GM12801 (cell line): ENCODE measurements around the gene ERO1B.

ENCODE experiments used
- TF ChIP-seq, protein P1 (sequence below): IDR thresholded peaks from one replicate; pipeline ENCODE4 v1.5.1; 2011; ENCODE audit warnings: control low read depth; ENCODE audit not compliant: insufficient read length; ENCODE audit errors: extremely low read depth

ERO1B gene

DNA sequence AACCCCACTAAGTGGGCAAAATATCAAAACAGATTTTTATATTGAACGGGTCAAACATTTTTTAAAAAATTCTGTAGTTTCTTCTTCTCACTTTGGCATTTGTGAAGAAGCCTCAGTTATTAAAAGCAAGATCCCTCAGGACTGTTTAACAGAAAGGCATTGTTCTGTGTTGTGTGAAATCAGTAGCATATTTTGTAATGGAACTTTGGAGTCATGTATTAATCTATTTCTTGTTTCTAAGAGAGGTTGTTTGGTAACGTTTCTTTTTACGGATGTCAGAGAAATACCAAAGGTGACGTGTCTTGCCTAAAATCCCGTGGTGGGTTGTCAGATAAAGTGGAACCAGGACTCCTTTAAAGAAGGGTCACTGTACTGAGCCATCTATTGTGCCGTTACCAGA, 115.7 kb downstream of the ERO1B start:
- TF ChIP-seq, protein P1, sequence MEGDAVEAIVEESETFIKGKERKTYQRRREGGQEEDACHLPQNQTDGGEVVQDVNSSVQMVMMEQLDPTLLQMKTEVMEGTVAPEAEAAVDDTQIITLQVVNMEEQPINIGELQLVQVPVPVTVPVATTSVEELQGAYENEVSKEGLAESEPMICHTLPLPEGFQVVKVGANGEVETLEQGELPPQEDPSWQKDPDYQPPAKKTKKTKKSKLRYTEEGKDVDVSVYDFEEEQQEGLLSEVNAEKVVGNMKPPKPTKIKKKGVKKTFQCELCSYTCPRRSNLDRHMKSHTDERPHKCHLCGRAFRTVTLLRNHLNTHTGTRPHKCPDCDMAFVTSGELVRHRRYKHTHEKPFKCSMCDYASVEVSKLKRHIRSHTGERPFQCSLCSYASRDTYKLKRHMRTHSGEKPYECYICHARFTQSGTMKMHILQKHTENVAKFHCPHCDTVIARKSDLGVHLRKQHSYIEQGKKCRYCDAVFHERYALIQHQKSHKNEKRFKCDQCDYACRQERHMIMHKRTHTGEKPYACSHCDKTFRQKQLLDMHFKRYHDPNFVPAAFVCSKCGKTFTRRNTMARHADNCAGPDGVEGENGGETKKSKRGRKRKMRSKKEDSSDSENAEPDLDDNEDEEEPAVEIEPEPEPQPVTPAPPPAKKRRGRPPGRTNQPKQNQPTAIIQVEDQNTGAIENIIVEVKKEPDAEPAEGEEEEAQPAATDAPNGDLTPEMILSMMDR, result no peak
